Measurements from ENCODE around the gene CNIH2. TPM values are rescaled to one million over a fixed set of nuclear protein-coding genes. Genes with fewer than 3 reads are reported as not detected.
"Not testable (repeated sequence)": the region's sequence is repeated elsewhere in the genome, so short reads cannot be mapped to it uniquely, and the experiment has no call there.

The CNIH2 gene
- total and polyA plus RNA-seq, 2 donors (not counting 1 experiment from before 2014, with no cell fraction given): 0.92 to 2.0 TPM

- DNase-seq (no peak), ATAC-seq (ENCODE audit: low read depth) (no peak)
- H4K20me1 ChIP-seq (ENCODE audit: control insufficient read depth, insufficient read depth, low read length, poor library complexity, severe bottlenecking): no peaks in the 10 kb centered on the region
- 98% methylated on average over 6 of the region's 7 CpGs for WGBS (ENCODE audit: insufficient coverage)
- Mint-ChIP-seq H3K4me3 (no peak overlapping the region), H3K27ac (no peak overlapping the region), H3K27me3 (no peaks in the 10 kb centered on the region), H3K9me3 (ENCODE audit: insufficient read depth) (no peaks in the 10 kb centered on the region), H3K4me1 (peaks cover 9% of the 10 kb centered on the region)
- H3K9ac ChIP-seq (ENCODE audit: low read length): no peak overlapping the region
- peaks cover 5 to 6% of the 10 kb centered on the region in 2 donors for H3K4me1 ChIP-seq (ENCODE audit: control insufficient read depth in 2 of 2, insufficient read depth in 2 of 2, low read length in 2 of 2)
- intact Hi-C loops (cut with micrococcal nuclease): no loop called here
- no peak overlapping the region for H3K4me2 ChIP-seq (replicated peaks; ENCODE audit: low read depth, low read length, poor library complexity, severe bottlenecking)
- CTCF ChIA-PET: interaction anchor here (1.7 kb wide), 1 partner anchor 29 kb away, joined by 8 read pairs; no protein-coding TSS in a partner anchor
- H3K27me3 ChIP-seq (replicated peaks in 1 of 4; ENCODE audit: control extremely low read depth in 1 of 4, control insufficient read depth in 3 of 4, insufficient read depth in 4 of 4, low read length in 3 of 4): no peaks in the 10 kb centered on the region
- H3K9me3 ChIP-seq (ENCODE audit: control extremely low read depth in 1 of 3, control insufficient read depth in 2 of 3, insufficient read depth in 1 of 3, low read length in 2 of 3): no peaks in the 10 kb centered on the region
- H3K27ac ChIP-seq (ENCODE audit: low read length in 2 of 2): no peak overlapping the region
- no peak overlapping the region for H2AFZ ChIP-seq (ENCODE audit: insufficient read depth, low read depth, low read length, poor library complexity, severe bottlenecking)
- TF ChIP-seq CTCF (IDR thresholded peaks at IDR 0.05): no peak
- no peak for TF ChIP-seq EZH2 (IDR thresholded peaks at IDR 0.05; ENCODE audit: borderline replicate concordance, insufficient read depth, low read depth, low read length, poor library complexity, severe bottlenecking)
- POLR2A ChIA-PET: no interaction called here
- H3K79me2 ChIP-seq (ENCODE audit: control insufficient read depth, insufficient read depth, low read length): no peaks in the 10 kb centered on the region
- H3K4me3 ChIP-seq (ENCODE audit: control extremely low read depth in 1 of 5, extremely low read depth in 1 of 5, insufficient read depth in 1 of 5, low read depth in 2 of 5, low read length in 4 of 5): no peak overlapping the region
- peaks cover 0 to 21% of the 10 kb centered on the region in 2 experiments for H3K36me3 ChIP-seq (replicated peaks in 1 of 2; ENCODE audit: control extremely low read depth in 1 of 2, control insufficient read depth in 1 of 2, extremely low read depth in 1 of 2, insufficient read depth in 2 of 2, low read length in 1 of 2)
Observed at GRCh38 chr11:66251809-66252208, 26.2 kb upstream of the CNIH2 start.

- WGBS (ENCODE audit: insufficient coverage): 94% methylated on average over 6 of the region's 6 CpGs
- DNase-seq; H2AFZ ChIP-seq (ENCODE audit: insufficient read depth, low read depth, low read length, poor library complexity, severe bottlenecking); ATAC-seq (ENCODE audit: low read depth); H3K9me3 Mint-ChIP-seq (ENCODE audit: insufficient read depth); H3K9me3 ChIP-seq (ENCODE audit: control extremely low read depth in 1 of 3, control insufficient read depth in 2 of 3, insufficient read depth in 1 of 3, low read length in 2 of 3); H3K27me3 ChIP-seq (replicated peaks in 1 of 4; ENCODE audit: control extremely low read depth in 1 of 4, control insufficient read depth in 3 of 4, insufficient read depth in 4 of 4, low read length in 3 of 4); H3K9ac ChIP-seq (ENCODE audit: low read length); H3K4me2 ChIP-seq (replicated peaks; ENCODE audit: low read depth, low read length, poor library complexity, severe bottlenecking); H3K4me3 ChIP-seq (ENCODE audit: control extremely low read depth in 1 of 5, extremely low read depth in 1 of 5, insufficient read depth in 1 of 5, low read depth in 2 of 5, low read length in 4 of 5); H3K27me3 Mint-ChIP-seq; H3K4me1 ChIP-seq (ENCODE audit: control insufficient read depth in 2 of 2, insufficient read depth in 2 of 2, low read length in 2 of 2); H3K79me2 ChIP-seq (ENCODE audit: control insufficient read depth, insufficient read depth, low read length); H3K4me3 Mint-ChIP-seq; intact Hi-C loops (cut with micrococcal nuclease); H3K27ac ChIP-seq (ENCODE audit: low read length in 2 of 2); H4K20me1 ChIP-seq (ENCODE audit: control insufficient read depth, insufficient read depth, low read length, poor library complexity, severe bottlenecking): not testable (repeated sequence)
- ChIA-PET CTCF (interaction anchor here (0.9 to 1.7 kb wide), 2 partner anchors 30 to 31 kb away, joined by 3 to 8 read pairs; no protein-coding TSS in a partner anchor), POLR2A (interaction anchor here (0.7 to 0.9 kb wide), 4 partner anchors 12 to 201 kb away, joined by 3 to 9 read pairs (median 5); partner anchors contain the start of genes SF3B2 and YIF1A)
- peak overlapping the region; percentile 56 for H3K27ac Mint-ChIP-seq
- H3K36me3 ChIP-seq (replicated peaks in 1 of 2; ENCODE audit: control extremely low read depth in 1 of 2, control insufficient read depth in 1 of 2, extremely low read depth in 1 of 2, insufficient read depth in 2 of 2, low read length in 1 of 2): peaks cover 0 to 11% of the 10 kb centered on the region in 2 experiments
- H3K4me1 Mint-ChIP-seq: peaks cover 14% of the 10 kb centered on the region
Observed at GRCh38 chr11:66253081-66253480, 24.9 kb upstream of the CNIH2 start.
